T-helper 2 cell (primary cell): ENCODE measurements around the gene PDZD7.
"Not testable (repeated sequence)": the region's sequence is repeated elsewhere in the genome, so short reads cannot be mapped to it uniquely, and the experiment has no call there.

Experiments
- DNase-seq, 5 experiments: peaks; one replicate each; pipeline versions ENCODE4 v3.0.0 to v3.0.0-alpha.2; 2012 to 2022

The PDZD7 gene

GRCh38 chr10:101038484-101038883, 7.6 kb upstream of the PDZD7 start:
- DNase-seq, result no peak

GRCh38 chr10:101036726-101037125, 5.8 kb upstream of the PDZD7 start:
- no peak for DNase-seq

GRCh38 chr10:101035916-101036702, 5.2 kb upstream of the PDZD7 start:
- no peak for DNase-seq

GRCh38 chr10:101035314-101035713, 4.4 kb upstream of the PDZD7 start:
- DNase-seq, result no peak

- not testable (repeated sequence) for DNase-seq
Measured at GRCh38 chr10:101034404-101034803, 3.5 kb upstream of the PDZD7 start.

- DNase-seq, result no peak
Measured at GRCh38 chr10:101033276-101033675, 2.3 kb upstream of the PDZD7 start.

GRCh38 chr10:101032637-101033224, 1.8 kb upstream of the PDZD7 start:
- DNase-seq, result peak in 2 of 5 experiments; percentile 30 to 75

GRCh38 chr10:101031796-101032636, 1.1 kb upstream of the PDZD7 start:
- peak; percentile 57 to 84 (median 72) for DNase-seq

GRCh38 chr10:101030496-101031127, 317 bp downstream of the PDZD7 start:
- DNase-seq, result no peak

GRCh38 chr10:101029520-101030295, 1.2 kb downstream of the PDZD7 start:
- DNase-seq, result no peak

GRCh38 chr10:101028446-101029337, 2.2 kb downstream of the PDZD7 start:
- no peak for DNase-seq

- DNase-seq, result no peak
Measured at GRCh38 chr10:101027106-101027720, 3.7 kb downstream of the PDZD7 start.

GRCh38 chr10:101022967-101023705, 7.8 kb downstream of the PDZD7 start:
- DNase-seq, result no peak

- no peak for DNase-seq
Measured at GRCh38 chr10:101021692-101022251, 9.2 kb downstream of the PDZD7 start.

GRCh38 chr10:101021239-101021638, 9.7 kb downstream of the PDZD7 start:
- no peak for DNase-seq

GRCh38 chr10:101020427-101021075, 10.4 kb downstream of the PDZD7 start:
- no peak for DNase-seq

- DNase-seq, result no peak
Measured at GRCh38 chr10:101019440-101019703, 11.6 kb downstream of the PDZD7 start.

GRCh38 chr10:101018600-101019439, 12.1 kb downstream of the PDZD7 start:
- DNase-seq, result peak; percentile 35 to 75 (median 55)
